Measurements from ENCODE around the gene OR52J3. TPM values are rescaled to one million over a fixed set of nuclear protein-coding genes. Genes with fewer than 3 reads are reported as not detected.
"Not testable (repeated sequence)": the region's sequence is repeated elsewhere in the genome, so short reads cannot be mapped to it uniquely, and the experiment has no call there.

The OR52J3 gene
- total RNA-seq, 1 experiment from 2014 or later: not detected

DNA sequence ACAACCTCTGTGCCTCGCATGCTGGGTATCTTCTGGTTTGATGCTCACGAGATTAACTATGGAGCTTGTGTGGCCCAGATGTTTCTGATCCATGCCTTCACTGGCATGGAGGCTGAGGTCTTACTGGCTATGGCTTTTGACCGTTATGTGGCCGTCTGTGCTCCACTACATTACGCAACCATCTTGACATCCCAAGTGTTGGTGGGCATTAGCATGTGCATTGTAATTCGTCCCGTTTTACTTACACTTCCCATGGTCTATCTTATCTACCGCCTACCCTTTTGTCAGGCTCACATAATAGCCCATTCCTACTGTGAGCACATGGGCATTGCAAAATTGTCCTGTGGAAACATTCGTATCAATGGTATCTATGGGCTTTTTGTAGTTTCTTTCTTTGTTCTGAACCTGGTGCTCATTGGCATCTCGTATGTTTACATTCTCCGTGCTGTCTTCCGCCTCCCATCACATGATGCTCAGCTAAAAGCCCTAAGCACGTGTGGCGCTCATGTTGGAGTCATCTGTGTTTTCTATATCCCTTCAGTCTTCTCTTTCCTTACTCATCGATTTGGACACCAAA is 516 bp downstream of the OR52J3 start:
- no peaks in the 10 kb centered on the region for H3K9me3 ChIP-seq (ENCODE audit: control insufficient read depth, insufficient read depth, low read depth, low read length)
- ChIA-PET POLR2A (no interaction called here), CTCF (no interaction called here)
- H3K4me3 ChIP-seq (ENCODE audit: low read depth in 2 of 2, low read length in 2 of 2): no peak overlapping the region
- no peak for DNase-seq (ENCODE audit: low read depth, low spot score)
- BruUV-seq (replicated peaks): no TSS peak
- H3K36me3 ChIP-seq (ENCODE audit: control insufficient read depth, insufficient read depth, low read length): no peaks in the 10 kb centered on the region
- intact Hi-C loops (cut with micrococcal nuclease; ENCODE audit: unreplicated experiment): no loop called here
- TF ChIP-seq POLR2AphosphoS5 (IDR thresholded peaks at IDR 0.05; ENCODE audit: low read depth, low read length) (no peak), CTCF (IDR thresholded peaks at IDR 0.05) (no peak), TCF7L2 (IDR thresholded peaks at IDR 0.05; ENCODE audit: low read depth, low read length) (no peak), SIN3A (IDR thresholded peaks at IDR 0.05; ENCODE audit: borderline replicate concordance, insufficient read depth, low read depth, low read length) (no peak)
- TF ChIP-seq, protein P1, sequence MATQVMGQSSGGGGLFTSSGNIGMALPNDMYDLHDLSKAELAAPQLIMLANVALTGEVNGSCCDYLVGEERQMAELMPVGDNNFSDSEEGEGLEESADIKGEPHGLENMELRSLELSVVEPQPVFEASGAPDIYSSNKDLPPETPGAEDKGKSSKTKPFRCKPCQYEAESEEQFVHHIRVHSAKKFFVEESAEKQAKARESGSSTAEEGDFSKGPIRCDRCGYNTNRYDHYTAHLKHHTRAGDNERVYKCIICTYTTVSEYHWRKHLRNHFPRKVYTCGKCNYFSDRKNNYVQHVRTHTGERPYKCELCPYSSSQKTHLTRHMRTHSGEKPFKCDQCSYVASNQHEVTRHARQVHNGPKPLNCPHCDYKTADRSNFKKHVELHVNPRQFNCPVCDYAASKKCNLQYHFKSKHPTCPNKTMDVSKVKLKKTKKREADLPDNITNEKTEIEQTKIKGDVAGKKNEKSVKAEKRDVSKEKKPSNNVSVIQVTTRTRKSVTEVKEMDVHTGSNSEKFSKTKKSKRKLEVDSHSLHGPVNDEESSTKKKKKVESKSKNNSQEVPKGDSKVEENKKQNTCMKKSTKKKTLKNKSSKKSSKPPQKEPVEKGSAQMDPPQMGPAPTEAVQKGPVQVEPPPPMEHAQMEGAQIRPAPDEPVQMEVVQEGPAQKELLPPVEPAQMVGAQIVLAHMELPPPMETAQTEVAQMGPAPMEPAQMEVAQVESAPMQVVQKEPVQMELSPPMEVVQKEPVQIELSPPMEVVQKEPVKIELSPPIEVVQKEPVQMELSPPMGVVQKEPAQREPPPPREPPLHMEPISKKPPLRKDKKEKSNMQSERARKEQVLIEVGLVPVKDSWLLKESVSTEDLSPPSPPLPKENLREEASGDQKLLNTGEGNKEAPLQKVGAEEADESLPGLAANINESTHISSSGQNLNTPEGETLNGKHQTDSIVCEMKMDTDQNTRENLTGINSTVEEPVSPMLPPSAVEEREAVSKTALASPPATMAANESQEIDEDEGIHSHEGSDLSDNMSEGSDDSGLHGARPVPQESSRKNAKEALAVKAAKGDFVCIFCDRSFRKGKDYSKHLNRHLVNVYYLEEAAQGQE (IDR thresholded peaks at IDR 0.05; ENCODE audit: insufficient read depth in 1 of 2, low read depth in 2 of 2, low read length in 1 of 2): no peak
- in situ Hi-C loops (cut with HindIII; ENCODE audit: low pct_unique_long_range_greater_than_20kb, low sequenced_read_pairs): no loop called here
- no peak for ATAC-seq
- H3K27ac ChIP-seq (ENCODE audit: low read length): no peak overlapping the region
- no peaks in the 10 kb centered on the region for H3K4me1 ChIP-seq (ENCODE audit: control insufficient read depth, insufficient read depth, low read length)
- H3K27me3 ChIP-seq (ENCODE audit: control insufficient read depth, insufficient read depth, low read length): no peaks in the 10 kb centered on the region

DNA sequence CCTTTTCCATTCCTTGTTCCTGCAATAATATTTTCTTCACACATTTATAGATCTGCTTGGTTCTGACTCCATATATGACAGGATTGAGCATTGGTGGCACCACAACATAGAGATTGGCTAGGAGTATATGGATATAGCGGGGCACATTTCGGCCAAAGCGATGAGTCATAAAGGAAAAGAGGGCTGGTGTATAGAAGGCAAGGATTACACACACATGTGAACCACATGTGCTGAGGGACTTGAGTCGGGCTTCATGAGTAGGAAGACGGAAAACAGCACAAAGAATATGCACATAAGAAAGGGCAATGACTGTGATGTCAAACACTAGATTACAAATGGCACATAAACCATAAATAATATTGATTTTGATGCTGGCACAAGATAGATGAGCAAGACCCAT is 12.4 kb downstream of the OR52J3 start:
- POLR2A ChIA-PET; H3K36me3 ChIP-seq (ENCODE audit: control insufficient read depth, insufficient read depth, low read length); H3K27ac ChIP-seq (ENCODE audit: low read length); H3K9me3 ChIP-seq (ENCODE audit: control insufficient read depth, insufficient read depth, low read depth, low read length); BruUV-seq (replicated peaks); DNase-seq (ENCODE audit: low read depth, low spot score); H3K27me3 ChIP-seq (ENCODE audit: control insufficient read depth, insufficient read depth, low read length); CTCF ChIA-PET; H3K4me3 ChIP-seq (ENCODE audit: low read depth in 2 of 2, low read length in 2 of 2); intact Hi-C loops (cut with micrococcal nuclease; ENCODE audit: unreplicated experiment); ATAC-seq; H3K4me1 ChIP-seq (ENCODE audit: control insufficient read depth, insufficient read depth, low read length); in situ Hi-C loops (cut with HindIII; ENCODE audit: low pct_unique_long_range_greater_than_20kb, low sequenced_read_pairs): not testable (repeated sequence)

DNA sequence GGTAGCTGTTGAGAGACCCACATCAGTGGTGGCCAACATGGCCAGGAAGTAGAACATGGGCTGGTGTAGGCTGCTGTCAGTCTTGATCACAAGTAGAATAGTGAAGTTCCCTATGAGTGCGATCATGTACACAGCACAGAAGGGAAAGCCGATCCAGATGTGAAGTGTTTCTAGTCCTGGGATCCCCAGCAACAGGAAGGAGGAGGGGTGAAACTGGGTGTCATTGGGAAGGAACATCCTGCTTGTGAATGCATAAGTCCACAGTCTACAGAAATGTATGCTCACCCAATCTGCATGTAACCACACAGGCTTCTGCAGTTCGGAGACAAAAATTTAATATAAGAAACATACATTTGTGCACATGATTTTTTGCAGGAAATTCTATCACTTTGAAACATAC is 13.1 kb downstream of the OR52J3 start, which contains the start of gene OR52E2:
Gene OR52E2, minus strand, starts transcription at position 237 of the 400 bp plus-strand sequence. Its CDS starts 0 bp downstream, at position 237.
- TF ChIP-seq TCF7L2 (IDR thresholded peaks at IDR 0.05; ENCODE audit: low read depth, low read length): no peak
- no peak for TF ChIP-seq POLR2AphosphoS5 (IDR thresholded peaks at IDR 0.05; ENCODE audit: low read depth, low read length)
- no peak for TF ChIP-seq CTCF (IDR thresholded peaks at IDR 0.05)
- no peak for TF ChIP-seq SIN3A (IDR thresholded peaks at IDR 0.05; ENCODE audit: borderline replicate concordance, insufficient read depth, low read depth, low read length)
- TF ChIP-seq, protein P1 (IDR thresholded peaks at IDR 0.05; ENCODE audit: insufficient read depth in 1 of 2, low read depth in 2 of 2, low read length in 1 of 2): no peak
- intact Hi-C loops (cut with micrococcal nuclease; ENCODE audit: unreplicated experiment): no loop called here
- no peaks in the 10 kb centered on the region for H3K27me3 ChIP-seq (ENCODE audit: control insufficient read depth, insufficient read depth, low read length)
- no peak for ATAC-seq
- H3K4me3 ChIP-seq (ENCODE audit: low read depth in 2 of 2, low read length in 2 of 2): no peak within 1 kb of the TSS
- ChIA-PET CTCF (no interaction called here), POLR2A (no interaction called here)
- in situ Hi-C loops (cut with HindIII; ENCODE audit: low pct_unique_long_range_greater_than_20kb, low sequenced_read_pairs): no loop called here
- H3K4me1 ChIP-seq (ENCODE audit: control insufficient read depth, insufficient read depth, low read length): no peaks in the 10 kb centered on the region
- no TSS peak for BruUV-seq (replicated peaks)
- H3K36me3 ChIP-seq (ENCODE audit: control insufficient read depth, insufficient read depth, low read length): no peaks in the 10 kb centered on the region
- no peak for DNase-seq (ENCODE audit: low read depth, low spot score)
- H3K27ac ChIP-seq (ENCODE audit: low read length): no peak within 1 kb of the TSS
- no peaks in the 10 kb centered on the region for H3K9me3 ChIP-seq (ENCODE audit: control insufficient read depth, insufficient read depth, low read depth, low read length)
